ENCODE results near the gene ARL15. TPM values are rescaled to one million over a fixed set of nuclear protein-coding genes. Genes with fewer than 3 reads are reported as not detected.
A peak's percentile ranks its signal among the peaks of the same experiment; 100 is the strongest.

The ARL15 gene
- total RNA-seq, 6 donors from 2014 or later: 6.7 to 36.4 (median 20.7) TPM

- H3K4me3 ChIP-seq: no peak overlapping the region
- no peak overlapping the region for H3K27ac ChIP-seq
- H3K4me1 ChIP-seq: peaks cover 27 to 50% (median 36%) of the 10 kb centered on the region in 4 donors
- H3K27me3 ChIP-seq: no peaks in the 10 kb centered on the region
- ATAC-seq (ENCODE audit: low FRiP score in 2 of 2) (no peak), DNase-seq (no peak)
- H3K9me3 ChIP-seq: no peaks in the 10 kb centered on the region
- TF ChIP-seq EP300 (IDR thresholded peaks at IDR 0.05): no peak
- TF ChIP-seq POLR2A (IDR thresholded peaks at IDR 0.05): no peak
- no peak for TF ChIP-seq POLR2AphosphoS5 (IDR thresholded peaks at IDR 0.05)
- no peak for TF ChIP-seq CTCF (IDR thresholded peaks at IDR 0.05)
- WGBS, 2 donors: 93 to 97% methylated on average over 5 of the region's 5 CpGs
- H3K36me3 ChIP-seq: no peaks in the 10 kb centered on the region
Measured at GRCh38 chr5:54298947-54299346, 11.4 kb downstream of the ARL15 start.

GRCh38 chr5:54296386-54296785 lies 14.0 kb downstream of the ARL15 start:
- ATAC-seq (ENCODE audit: low FRiP score in 2 of 2): peak; percentile 42 to 66

GRCh38 chr5:54295651-54296276 lies 14.6 kb downstream of the ARL15 start:
- peak in 1 of 2 donors; percentile 61 for DNase-seq
- H3K27me3 ChIP-seq: no peaks in the 10 kb centered on the region
- H3K9me3 ChIP-seq: no peaks in the 10 kb centered on the region
- peak overlapping the region in 2 of 4 donors; percentile 3 to 8 for H3K4me3 ChIP-seq
- peaks cover 16 to 31% (median 22%) of the 10 kb centered on the region in 4 donors for H3K4me1 ChIP-seq
- no peak for TF ChIP-seq POLR2A (IDR thresholded peaks at IDR 0.05)
- no peak for TF ChIP-seq CTCF (IDR thresholded peaks at IDR 0.05)
- no peak for TF ChIP-seq POLR2AphosphoS5 (IDR thresholded peaks at IDR 0.05)
- TF ChIP-seq EP300 (IDR thresholded peaks at IDR 0.05): no peak
- peak; percentile 75 to 91 for ATAC-seq (ENCODE audit: low FRiP score in 2 of 2)
- peak overlapping the region in 3 of 4 donors; percentile 23 to 64 (median 55) for H3K27ac ChIP-seq
- no peaks in the 10 kb centered on the region for H3K36me3 ChIP-seq
- WGBS, 2 donors: 38 to 41% methylated on average over 8 of the region's 8 CpGs

More at GRCh38 chr5:54296386-54296785, 14.0 kb downstream of the ARL15 start:
- Histone ChIP-seq H3K9me3 (no peaks in the 10 kb centered on the region), H3K4me1 (peaks cover 17 to 33% (median 25%) of the 10 kb centered on the region in 4 donors), H3K4me3 (peak overlapping the region in 1 of 4 donors; percentile 8), H3K27ac (peak overlapping the region; percentile 23 to 64 (median 55)), H3K27me3 (no peaks in the 10 kb centered on the region), H3K36me3 (no peaks in the 10 kb centered on the region)
- peak in 1 of 2 donors; percentile 56 for DNase-seq
- TF ChIP-seq POLR2AphosphoS5 (IDR thresholded peaks at IDR 0.05) (no peak), EP300 (IDR thresholded peaks at IDR 0.05) (no peak), CTCF (IDR thresholded peaks at IDR 0.05) (no peak), POLR2A (IDR thresholded peaks at IDR 0.05) (no peak)
- 31 to 75% methylated on average over 1 to 2 of the region's 2 CpGs for WGBS, 2 donors

- Histone ChIP-seq H3K27me3 (no peaks in the 10 kb centered on the region), H3K4me1 (peaks cover 13 to 25% (median 19%) of the 10 kb centered on the region in 4 donors), H3K9me3 (no peaks in the 10 kb centered on the region), H3K36me3 (no peaks in the 10 kb centered on the region), H3K4me3 (no peak overlapping the region), H3K27ac (no peak overlapping the region)
- 91 to 92% methylated on average over 4 to 5 of the region's 5 CpGs for WGBS, 2 donors
- TF ChIP-seq POLR2AphosphoS5 (IDR thresholded peaks at IDR 0.05) (no peak), POLR2A (IDR thresholded peaks at IDR 0.05) (no peak), EP300 (IDR thresholded peaks at IDR 0.05) (no peak), CTCF (IDR thresholded peaks at IDR 0.05) (no peak)
- no peak for ATAC-seq (ENCODE audit: low FRiP score in 2 of 2)
- DNase-seq: no peak
Measured at GRCh38 chr5:54294097-54294667, 16.2 kb downstream of the ARL15 start.

Data from upper lobe of left lung (tissue), 6 donors.